Skin epidermis (tissue), 12 donors: ENCODE data around the gene RGS3.
"Not testable (repeated sequence)": the region's sequence is repeated elsewhere in the genome, so short reads cannot be mapped to it uniquely, and the experiment has no call there.

ENCODE experiments used
- H3K27ac ChIP-seq, 21 experiments: fragments of 200-600 bp; sonication (generic) in 11 of 21; one replicate each; pipeline ENCODE4 v1.5.0; 2020; ENCODE audit warnings: mild to moderate bottlenecking in 3 of 21, inconsistent platforms in 2 of 21, moderate library complexity in 2 of 21
- H3K4me3 ChIP-seq, 7 experiments: fragments of 200-600 bp; sonication (generic) in 2 of 7; one replicate each; pipeline ENCODE4 v1.5.0; 2020; ENCODE audit warnings: inconsistent platforms in 2 of 7, mild to moderate bottlenecking in 2 of 7, moderate library complexity in 1 of 7

RGS3 gene

GRCh38 chr9:113484258-113484730 lies 20.8 kb downstream of the RGS3 start:
- Histone ChIP-seq H3K27ac (no peak overlapping the region), H3K4me3 (no peak overlapping the region)

- Histone ChIP-seq H3K4me3 (no peak overlapping the region), H3K27ac (no peak overlapping the region)
Observed at GRCh38 chr9:113485761-113486115, 22.2 kb downstream of the RGS3 start.

- H3K4me3 ChIP-seq = no peak overlapping the region
- H3K27ac ChIP-seq = no peak overlapping the region
Observed at GRCh38 chr9:113486327-113486726, 22.8 kb downstream of the RGS3 start.

- H3K27ac ChIP-seq = peak overlapping the region in 1 of 21 experiments; percentile 18
- no peak overlapping the region for H3K4me3 ChIP-seq
Observed at GRCh38 chr9:113488071-113488470, 24.5 kb downstream of the RGS3 start.

GRCh38 chr9:113488490-113488889 lies 25.0 kb downstream of the RGS3 start:
- Histone ChIP-seq H3K4me3 (no peak overlapping the region), H3K27ac (peak overlapping the region in 3 of 21 experiments; percentile 18 to 49 (median 36))

GRCh38 chr9:113491147-113491546 lies 27.6 kb downstream of the RGS3 start:
- not testable (repeated sequence) for H3K4me3 ChIP-seq, H3K27ac ChIP-seq

- H3K4me3 ChIP-seq = no peak overlapping the region
- H3K27ac ChIP-seq = no peak overlapping the region
Observed at GRCh38 chr9:113492343-113493202, 29.0 kb downstream of the RGS3 start.

- H3K27ac ChIP-seq = no peak overlapping the region
Observed at GRCh38 chr9:113493203-113493520, 29.6 kb downstream of the RGS3 start.

GRCh38 chr9:113495526-113495925 lies 32.0 kb downstream of the RGS3 start:
- Histone ChIP-seq H3K27ac (no peak overlapping the region), H3K4me3 (no peak overlapping the region)

More at GRCh38 chr9:113493203-113493520, 29.6 kb downstream of the RGS3 start:
- H3K4me3 ChIP-seq = no peak overlapping the region

GRCh38 chr9:113497051-113497450 lies 33.5 kb downstream of the RGS3 start:
- Histone ChIP-seq H3K4me3 (no peak overlapping the region), H3K27ac (no peak overlapping the region)

- no peak overlapping the region for H3K27ac ChIP-seq
- no peak overlapping the region for H3K4me3 ChIP-seq
Observed at GRCh38 chr9:113499153-113499875, 35.8 kb downstream of the RGS3 start.

GRCh38 chr9:113499876-113500497 lies 36.5 kb downstream of the RGS3 start:
- no peak overlapping the region for H3K4me3 ChIP-seq
- peak overlapping the region in 4 of 21 experiments; percentile 9 to 62 (median 48) for H3K27ac ChIP-seq

- H3K4me3 ChIP-seq = peak overlapping the region; percentile 4 to 25 (median 16)
- peak overlapping the region in 10 of 21 experiments; percentile 9 to 62 (median 38) for H3K27ac ChIP-seq
Observed at GRCh38 chr9:113501129-113501686, 37.7 kb downstream of the RGS3 start.

GRCh38 chr9:113501852-113502251 lies 38.3 kb downstream of the RGS3 start:
- peak overlapping the region; percentile 4 to 25 (median 16) for H3K4me3 ChIP-seq
- H3K27ac ChIP-seq = peak overlapping the region in 11 of 21 experiments; percentile 16 to 62 (median 47)

- H3K4me3 ChIP-seq = peak overlapping the region in 6 of 7 experiments; percentile 4 to 25 (median 18)
- H3K27ac ChIP-seq = peak overlapping the region in 7 of 21 experiments; percentile 36 to 62 (median 43)
Observed at GRCh38 chr9:113502427-113503034, 39.0 kb downstream of the RGS3 start.

GRCh38 chr9:113503131-113503541 lies 39.6 kb downstream of the RGS3 start:
- Histone ChIP-seq H3K4me3 (peak overlapping the region in 6 of 7 experiments; percentile 1 to 20 (median 10)), H3K27ac (peak overlapping the region in 11 of 21 experiments; percentile 7 to 77 (median 44))

- Histone ChIP-seq H3K27ac (peak overlapping the region in 12 of 21 experiments; percentile 1 to 77 (median 42)), H3K4me3 (peak overlapping the region in 5 of 7 experiments; percentile 1 to 20 (median 17))
Observed at GRCh38 chr9:113503613-113504211, 40.2 kb downstream of the RGS3 start.

GRCh38 chr9:113504725-113505590 lies 41.4 kb downstream of the RGS3 start:
- Histone ChIP-seq H3K4me3 (no peak overlapping the region), H3K27ac (peak overlapping the region in 2 of 21 experiments; percentile 5 to 28)
